ENCODE results near the gene NRG3. TPM values are rescaled to one million over a fixed set of nuclear protein-coding genes. Genes with fewer than 3 reads are reported as not detected.

NRG3 gene
- total RNA-seq, 4 donors from 2014 or later = 0.32 to 1.4 TPM; not detected in 2

DNA sequence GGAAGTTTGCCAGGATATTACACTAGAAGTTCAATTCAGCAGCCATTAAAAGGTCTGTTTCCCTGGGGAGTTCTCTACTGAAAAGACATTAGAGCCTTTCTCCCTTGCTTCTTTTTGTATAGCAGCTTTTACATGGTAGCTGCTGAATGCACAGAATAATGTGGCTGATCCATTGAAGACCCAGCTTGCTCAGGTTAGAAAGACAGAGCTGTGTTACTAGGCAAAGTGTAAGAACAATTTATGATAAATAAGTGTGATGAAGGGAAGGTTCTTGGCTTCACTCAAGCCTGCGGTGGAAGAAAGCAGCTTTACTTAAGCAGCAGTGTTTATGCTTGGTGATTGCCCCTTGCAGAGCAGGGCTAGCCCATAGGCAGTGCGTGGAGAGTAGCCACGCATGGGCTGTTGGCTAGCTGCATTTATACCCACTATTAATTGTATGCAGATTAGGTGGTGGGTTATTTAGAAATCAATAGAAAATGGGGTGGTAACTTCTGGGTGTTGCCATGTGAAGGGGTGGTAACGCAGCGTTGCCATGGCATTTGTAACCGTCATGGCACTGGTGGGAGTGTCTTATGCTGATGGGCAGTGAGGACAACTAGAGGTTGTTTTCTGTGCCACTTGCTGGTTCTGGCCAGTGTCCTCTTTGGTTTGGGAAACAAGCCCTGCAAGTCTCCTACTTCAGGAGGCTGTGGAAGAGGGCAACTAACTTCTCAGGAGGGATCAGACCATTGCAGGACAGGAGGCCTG, 942.9 kb downstream of the NRG3 start:
- H3K4me3 ChIP-seq = no peak overlapping the region
- TF ChIP-seq POLR2A (IDR thresholded peaks at IDR 0.05) (no peak), EP300 (IDR thresholded peaks at IDR 0.05; ENCODE audit: low read depth) (no peak), POLR2AphosphoS5 (IDR thresholded peaks at IDR 0.05) (no peak), CTCF (IDR thresholded peaks at IDR 0.05) (no peak)
- WGBS, 2 donors (ENCODE audit: low coverage in 1 of 2) = 87 to 88% methylated on average over 4 to 6 of the region's 6 CpGs
- in situ Hi-C loops (cut with MboI; ENCODE audit: low pct_ligation_motif_present in 1 of 4, low pct_unique_long_range_greater_than_20kb in 1 of 4, low sequenced_read_pairs in 3 of 4) = loop anchor here in 1 of 4 donors (25.0 kb wide), 1 partner anchor 1044 kb away; no protein-coding TSS in a partner anchor
- no peaks in the 10 kb centered on the region for H3K9me3 ChIP-seq
- no peak for DNase-seq
- intact Hi-C loops (cut with DNase I; ENCODE audit: low total_unique reads) = no loop called here
- no peaks in the 10 kb centered on the region for H3K36me3 ChIP-seq
- no peaks in the 10 kb centered on the region for H3K27me3 ChIP-seq
- no peaks in the 10 kb centered on the region for H3K4me1 ChIP-seq
- H3K27ac ChIP-seq = no peak overlapping the region

DNA sequence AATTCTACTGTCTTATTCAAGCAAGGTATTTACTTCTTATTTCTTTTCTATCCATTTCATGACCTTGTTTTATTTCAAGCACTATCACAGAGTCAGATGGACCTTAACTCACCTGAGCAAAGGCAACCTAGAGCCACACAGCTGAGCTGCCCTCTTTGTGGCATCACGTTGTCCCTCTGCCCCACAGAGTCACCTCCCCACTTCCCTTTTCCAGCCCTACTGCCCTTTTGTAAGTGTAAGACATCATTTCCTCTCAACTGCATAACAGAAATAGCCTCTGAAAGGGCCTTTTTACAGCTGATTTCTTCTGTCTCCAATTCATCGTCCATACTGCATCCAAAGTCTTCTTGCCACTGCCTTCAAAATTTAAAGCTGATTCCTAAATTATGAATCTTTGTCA, 946.0 kb downstream of the NRG3 start:
- TF ChIP-seq POLR2AphosphoS5 (IDR thresholded peaks at IDR 0.05) = no peak
- TF ChIP-seq EP300 (IDR thresholded peaks at IDR 0.05; ENCODE audit: low read depth) = no peak
- TF ChIP-seq CTCF (IDR thresholded peaks at IDR 0.05) = no peak
- no peak for TF ChIP-seq POLR2A (IDR thresholded peaks at IDR 0.05)
- H3K9me3 ChIP-seq = no peaks in the 10 kb centered on the region
- no peaks in the 10 kb centered on the region for H3K36me3 ChIP-seq
- H3K4me3 ChIP-seq = no peak overlapping the region
- H3K4me1 ChIP-seq = no peaks in the 10 kb centered on the region
- 60 to 86% methylated on average over 1 to 2 of the region's 2 CpGs for WGBS, 2 donors (ENCODE audit: low coverage in 1 of 2)
- intact Hi-C loops (cut with DNase I; ENCODE audit: low total_unique reads) (no loop called here), in situ Hi-C loops (cut with MboI; ENCODE audit: low pct_ligation_motif_present in 1 of 4, low pct_unique_long_range_greater_than_20kb in 1 of 4, low sequenced_read_pairs in 3 of 4) (loop anchor here in 1 of 4 donors (25.0 kb wide), 1 partner anchor 1041 kb away; no protein-coding TSS in a partner anchor)
- no peak overlapping the region for H3K27ac ChIP-seq
- DNase-seq = no peak
- H3K27me3 ChIP-seq = no peaks in the 10 kb centered on the region

DNA sequence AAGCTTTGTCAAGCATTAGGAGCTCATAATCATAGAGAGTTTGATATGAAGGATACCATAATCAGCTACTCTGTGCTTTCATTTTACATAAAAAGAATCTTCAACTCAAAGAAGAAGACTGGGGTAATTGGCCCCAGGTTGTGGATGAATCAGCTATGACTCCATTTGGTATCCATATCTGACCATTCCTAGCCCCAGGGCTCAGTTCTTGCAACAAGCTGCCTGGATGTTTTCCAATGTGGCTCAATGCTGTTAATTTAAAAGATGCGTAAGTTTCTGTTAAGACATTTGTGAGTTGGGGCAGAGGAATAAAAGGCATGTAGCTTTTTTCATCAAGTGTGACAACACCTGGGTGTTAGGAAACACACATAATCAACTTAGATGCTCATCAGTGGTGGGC, 951.1 kb downstream of the NRG3 start:
- TF ChIP-seq POLR2AphosphoS5 (IDR thresholded peaks at IDR 0.05) (no peak), CTCF (IDR thresholded peaks at IDR 0.05) (no peak), EP300 (IDR thresholded peaks at IDR 0.05; ENCODE audit: low read depth) (no peak), POLR2A (IDR thresholded peaks at IDR 0.05) (no peak)
- DNase-seq = no peak
- intact Hi-C loops (cut with DNase I; ENCODE audit: low total_unique reads) (no loop called here), in situ Hi-C loops (cut with MboI; ENCODE audit: low pct_ligation_motif_present in 1 of 4, low pct_unique_long_range_greater_than_20kb in 1 of 4, low sequenced_read_pairs in 3 of 4) (no loop called here)
- H3K27me3 ChIP-seq = no peaks in the 10 kb centered on the region
- 97% methylated on average over 1 of the region's 1 CpG; no CpG with 5 or more reads in 1 of the 2 donors for WGBS, 2 donors (ENCODE audit: low coverage in 1 of 2)
- H3K27ac ChIP-seq = no peak overlapping the region
- no peak overlapping the region for H3K4me3 ChIP-seq
- H3K9me3 ChIP-seq = no peaks in the 10 kb centered on the region
- no peaks in the 10 kb centered on the region for H3K36me3 ChIP-seq
- H3K4me1 ChIP-seq = no peaks in the 10 kb centered on the region

DNA sequence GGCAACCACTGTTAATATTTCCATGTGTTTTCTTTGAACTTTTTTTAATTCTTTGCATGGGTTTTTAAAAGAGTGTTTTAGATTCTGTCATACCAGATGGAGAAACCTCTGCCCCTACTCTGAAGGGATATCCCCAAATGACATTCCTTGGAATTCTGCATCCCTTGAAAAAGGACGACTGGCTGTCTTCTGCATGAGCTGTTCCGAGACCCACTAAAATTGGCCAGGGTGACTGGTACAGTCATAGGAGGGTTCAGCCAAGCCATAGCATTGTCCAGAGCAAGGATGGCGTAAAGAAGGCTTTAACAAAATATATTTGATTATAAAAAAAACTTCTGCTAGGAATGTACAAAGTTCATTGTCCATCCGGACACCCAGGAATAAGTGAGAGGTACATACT, 952.9 kb downstream of the NRG3 start:
- no peak for DNase-seq
- H3K9me3 ChIP-seq = no peaks in the 10 kb centered on the region
- H3K4me1 ChIP-seq = no peaks in the 10 kb centered on the region
- H3K27me3 ChIP-seq = no peaks in the 10 kb centered on the region
- in situ Hi-C loops (cut with MboI; ENCODE audit: low pct_ligation_motif_present in 1 of 4, low pct_unique_long_range_greater_than_20kb in 1 of 4, low sequenced_read_pairs in 3 of 4) (no loop called here), intact Hi-C loops (cut with DNase I; ENCODE audit: low total_unique reads) (no loop called here)
- 62 to 74% methylated on average over 2 to 4 of the region's 4 CpGs for WGBS, 2 donors (ENCODE audit: low coverage in 1 of 2)
- H3K27ac ChIP-seq = no peak overlapping the region
- TF ChIP-seq EP300 (IDR thresholded peaks at IDR 0.05; ENCODE audit: low read depth) (no peak), POLR2AphosphoS5 (IDR thresholded peaks at IDR 0.05) (no peak), CTCF (IDR thresholded peaks at IDR 0.05) (no peak), POLR2A (IDR thresholded peaks at IDR 0.05) (no peak)
- no peaks in the 10 kb centered on the region for H3K36me3 ChIP-seq
- no peak overlapping the region for H3K4me3 ChIP-seq

All from transverse colon (tissue), 4 donors.